Keratinocyte (primary cell): ENCODE measurements around the gene CDC42SE2.

Experiments
- CTCF ChIP-seq, 3 experiments: IDR thresholded peaks in 1 of 3; conservative IDR thresholded peaks in 1 of 3; optimal IDR thresholded peaks in 1 of 3; 2 replicates in 2 of 3; 3 replicates in 1 of 3; pipeline versions ENCODE3 to v1.5.1; 2011; ENCODE audit warnings: low read length in 3 of 3, mild to moderate bottlenecking in 3 of 3, moderate library complexity in 2 of 3, control low read depth in 1 of 3, inconsistent platforms in 1 of 3; ENCODE audit not compliant: insufficient read depth in 2 of 3; ENCODE audit errors: extremely low read depth in 1 of 3
- EZH2 ChIP-seq: IDR thresholded peaks from one replicate; pipeline ENCODE4 v1.6.1; 2012; ENCODE audit warnings: inconsistent platforms, mild to moderate bottlenecking, low read length, moderate library complexity

GRCh38 chr5:131379723-131380122 is 115.9 kb downstream of the CDC42SE2 start:
- TF ChIP-seq CTCF (optimal IDR thresholded peaks at IDR 0.05 in 1 of 3, IDR thresholded peaks at IDR 0.05 in 1 of 3, conservative IDR thresholded peaks at IDR 0.05 in 1 of 3; ENCODE audit: extremely low read depth in 1 of 3, insufficient read depth in 2 of 3, low read length in 3 of 3), result no peak
- TF ChIP-seq EZH2, result no peak
